HFF-Myc (cell line): ENCODE measurements around the gene LRMDA.

Source experiments
- DNase-seq: peaks from one replicate; pipeline ENCODE4 v3.0.0-alpha.2; 2011; ENCODE audit warnings: low read depth; ENCODE audit errors: extremely low read depth
- H3K4me3 ChIP-seq: replicated peaks from 2 replicates; pipeline ENCODE4 v1.5.1; 2011; ENCODE audit warnings: low read depth, mild to moderate bottlenecking, control low read depth, low read length
- TF ChIP-seq, protein P1 (sequence below): IDR thresholded peaks from 2 replicates; pipeline ENCODE4 v1.5.1; 2012; ENCODE audit warnings: mild to moderate bottlenecking, low read depth, low read length, control low read depth; ENCODE audit errors: missing control alignments

LRMDA gene

DNA sequence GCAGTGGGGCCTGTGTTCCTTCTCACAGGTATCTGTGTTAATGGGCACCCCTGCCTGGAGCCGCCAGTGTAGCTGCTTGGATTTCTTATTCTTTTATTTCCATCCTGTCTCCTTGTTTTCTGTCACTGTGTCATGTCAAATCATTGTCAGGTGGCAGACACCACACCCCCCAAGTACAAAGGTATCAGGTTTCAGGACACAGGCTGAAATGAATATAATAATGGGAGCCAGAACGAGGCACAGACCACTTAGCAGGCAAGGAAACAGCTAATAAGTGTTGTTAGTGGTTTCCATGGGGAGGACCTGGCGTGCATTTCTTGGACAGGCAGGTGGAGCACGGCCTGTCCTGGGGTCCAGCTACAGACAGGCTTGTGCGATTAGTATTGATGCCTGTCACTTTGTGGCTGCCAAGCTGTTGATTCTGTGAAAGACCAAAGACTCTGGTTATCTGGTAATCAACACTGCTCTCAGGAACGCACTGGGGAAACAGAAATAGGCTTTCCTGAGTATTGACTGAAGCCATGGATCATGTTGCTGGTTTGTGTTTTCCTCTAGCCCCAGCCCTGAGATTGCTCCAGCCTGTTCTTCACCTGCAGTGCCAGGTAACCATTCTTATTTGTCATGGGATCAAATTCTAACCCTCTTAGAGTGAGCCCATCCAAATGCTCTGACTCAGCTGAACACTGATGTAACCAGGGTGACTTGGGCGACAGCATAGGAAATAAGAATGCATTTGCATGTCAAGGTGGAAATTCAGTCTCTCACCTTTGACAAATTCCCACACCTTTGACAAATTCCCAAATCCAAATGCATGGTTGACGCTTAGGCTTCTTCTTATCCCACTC is 1002.0 kb downstream of the LRMDA start:
- TF ChIP-seq, protein P1, sequence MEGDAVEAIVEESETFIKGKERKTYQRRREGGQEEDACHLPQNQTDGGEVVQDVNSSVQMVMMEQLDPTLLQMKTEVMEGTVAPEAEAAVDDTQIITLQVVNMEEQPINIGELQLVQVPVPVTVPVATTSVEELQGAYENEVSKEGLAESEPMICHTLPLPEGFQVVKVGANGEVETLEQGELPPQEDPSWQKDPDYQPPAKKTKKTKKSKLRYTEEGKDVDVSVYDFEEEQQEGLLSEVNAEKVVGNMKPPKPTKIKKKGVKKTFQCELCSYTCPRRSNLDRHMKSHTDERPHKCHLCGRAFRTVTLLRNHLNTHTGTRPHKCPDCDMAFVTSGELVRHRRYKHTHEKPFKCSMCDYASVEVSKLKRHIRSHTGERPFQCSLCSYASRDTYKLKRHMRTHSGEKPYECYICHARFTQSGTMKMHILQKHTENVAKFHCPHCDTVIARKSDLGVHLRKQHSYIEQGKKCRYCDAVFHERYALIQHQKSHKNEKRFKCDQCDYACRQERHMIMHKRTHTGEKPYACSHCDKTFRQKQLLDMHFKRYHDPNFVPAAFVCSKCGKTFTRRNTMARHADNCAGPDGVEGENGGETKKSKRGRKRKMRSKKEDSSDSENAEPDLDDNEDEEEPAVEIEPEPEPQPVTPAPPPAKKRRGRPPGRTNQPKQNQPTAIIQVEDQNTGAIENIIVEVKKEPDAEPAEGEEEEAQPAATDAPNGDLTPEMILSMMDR = no peak
- DNase-seq = no peak
- no peak overlapping the region for H3K4me3 ChIP-seq

DNA sequence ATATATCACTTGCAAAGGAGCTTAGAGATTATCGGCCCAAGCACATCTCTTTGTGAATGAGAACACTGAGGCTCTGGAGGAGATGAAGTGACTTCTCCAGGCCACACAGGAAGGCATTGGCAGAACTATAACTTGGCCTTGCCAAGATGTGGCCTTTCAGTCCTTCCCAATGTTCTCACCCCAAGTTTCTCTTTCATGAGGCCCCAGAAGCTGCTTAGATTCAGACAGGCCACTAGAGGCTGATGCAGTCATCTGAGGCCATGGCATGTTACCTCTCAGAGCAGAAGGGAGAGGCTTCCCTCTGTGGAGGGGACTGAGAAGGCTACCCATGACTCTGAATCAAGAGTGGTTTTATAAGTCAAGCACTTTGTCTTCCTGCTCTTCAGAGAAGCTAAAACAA is 1003.7 kb downstream of the LRMDA start:
- no peak for DNase-seq
- no peak overlapping the region for H3K4me3 ChIP-seq
- TF ChIP-seq, protein P1 = peak; percentile 4

DNA sequence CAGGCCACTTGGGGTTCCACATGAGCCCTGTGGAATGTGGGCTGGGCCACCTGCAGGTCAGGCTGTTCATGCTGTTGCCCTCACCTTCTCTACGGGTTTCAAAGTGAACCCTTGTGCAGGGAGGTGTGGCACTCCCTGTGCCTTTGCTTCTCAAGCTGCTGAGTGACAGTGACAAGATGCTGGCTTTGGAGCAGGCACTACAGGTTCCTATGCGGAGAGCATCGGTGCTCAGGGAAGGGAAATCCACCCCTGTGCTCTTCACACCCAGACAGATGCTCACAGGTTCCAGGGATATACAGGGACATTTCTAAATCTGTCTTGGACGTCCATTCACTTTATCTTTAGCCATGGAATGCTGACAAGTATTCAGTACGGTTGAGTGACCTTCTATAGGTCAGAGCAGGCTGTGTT is 1005.0 kb downstream of the LRMDA start:
- DNase-seq = no peak
- TF ChIP-seq, protein P1 = no peak
- H3K4me3 ChIP-seq = no peak overlapping the region

DNA sequence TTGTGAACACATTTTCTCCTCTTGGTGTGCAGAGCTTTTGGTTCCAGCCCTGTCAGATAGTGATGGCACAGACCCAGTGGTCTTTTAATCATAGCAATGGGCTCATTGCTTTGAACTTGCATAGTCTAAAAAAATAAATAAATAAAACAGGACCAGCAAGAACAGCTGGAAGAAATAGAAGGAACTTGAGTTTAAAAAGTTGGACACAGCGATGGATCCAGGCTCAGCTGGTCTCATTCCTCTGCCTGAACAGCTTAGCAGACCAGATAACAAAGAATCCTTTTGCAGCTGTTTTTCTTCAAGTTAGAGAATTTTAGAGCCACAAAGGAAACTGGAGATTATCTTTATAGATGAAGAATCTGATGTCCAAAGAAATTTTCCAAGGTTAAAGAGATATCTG is 1005.6 kb downstream of the LRMDA start:
- no peak for DNase-seq
- H3K4me3 ChIP-seq = no peak overlapping the region
- TF ChIP-seq, protein P1 = no peak

DNA sequence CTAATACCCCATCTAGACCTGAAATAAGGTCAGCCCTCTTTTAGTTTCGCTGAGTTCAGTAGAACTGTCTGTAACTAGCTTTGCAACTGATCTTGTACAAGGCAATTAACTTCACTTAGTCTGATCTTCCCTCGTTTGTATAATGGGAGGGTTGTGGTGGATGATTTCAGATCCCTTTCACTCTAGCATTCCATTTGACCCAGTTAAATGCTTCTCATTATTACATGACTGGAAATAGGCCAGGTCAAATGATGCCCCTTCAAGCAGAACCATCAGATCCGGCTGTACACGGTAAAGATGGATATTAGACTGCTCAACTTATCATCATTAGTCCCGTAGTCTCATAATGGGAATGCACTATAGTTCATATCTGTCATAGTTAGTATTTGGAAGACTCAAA is 1009.0 kb downstream of the LRMDA start:
- DNase-seq = no peak
- TF ChIP-seq, protein P1 = no peak

DNA sequence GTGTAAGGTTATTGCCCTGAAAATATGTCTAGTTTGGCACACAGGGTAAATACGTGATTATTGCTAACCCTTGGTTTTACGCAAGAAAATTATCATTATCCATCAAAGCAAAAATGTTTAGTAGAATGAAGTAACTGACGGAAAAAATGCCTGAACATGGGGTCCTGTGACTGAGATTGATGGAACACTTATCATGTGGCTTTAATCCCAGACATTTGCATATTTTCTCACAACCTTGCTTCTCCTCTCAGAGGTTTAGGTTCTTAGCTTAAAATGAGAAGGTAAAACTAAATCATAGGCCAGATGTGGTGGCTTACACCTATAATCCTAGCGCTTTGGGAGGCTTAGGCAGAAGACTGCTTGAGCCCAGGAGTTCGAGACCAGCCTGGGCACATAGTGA is 1010.7 kb downstream of the LRMDA start:
- H3K4me3 ChIP-seq = no peak overlapping the region
- DNase-seq = no peak
- TF ChIP-seq, protein P1 = no peak

More for the DNA sequence above, 1009.0 kb downstream of the LRMDA start:
- no peak overlapping the region for H3K4me3 ChIP-seq
